Brain pericyte (primary cell): ENCODE measurements around the gene POMGNT1.
A peak's percentile ranks its signal among the peaks of the same experiment; 100 is the strongest.

Source experiments
- DNase-seq: peaks from one replicate; pipeline ENCODE4 v3.0.0-alpha.2; 2012; ENCODE audit warnings: low read depth, low spot score

POMGNT1 gene

GRCh38 chr1:46183079-46183847, 15.0 kb downstream of the POMGNT1 start:
- peak; percentile 60 for DNase-seq

- no peak for DNase-seq
Measured at GRCh38 chr1:46181343-46182260, 16.6 kb downstream of the POMGNT1 start.

DNA sequence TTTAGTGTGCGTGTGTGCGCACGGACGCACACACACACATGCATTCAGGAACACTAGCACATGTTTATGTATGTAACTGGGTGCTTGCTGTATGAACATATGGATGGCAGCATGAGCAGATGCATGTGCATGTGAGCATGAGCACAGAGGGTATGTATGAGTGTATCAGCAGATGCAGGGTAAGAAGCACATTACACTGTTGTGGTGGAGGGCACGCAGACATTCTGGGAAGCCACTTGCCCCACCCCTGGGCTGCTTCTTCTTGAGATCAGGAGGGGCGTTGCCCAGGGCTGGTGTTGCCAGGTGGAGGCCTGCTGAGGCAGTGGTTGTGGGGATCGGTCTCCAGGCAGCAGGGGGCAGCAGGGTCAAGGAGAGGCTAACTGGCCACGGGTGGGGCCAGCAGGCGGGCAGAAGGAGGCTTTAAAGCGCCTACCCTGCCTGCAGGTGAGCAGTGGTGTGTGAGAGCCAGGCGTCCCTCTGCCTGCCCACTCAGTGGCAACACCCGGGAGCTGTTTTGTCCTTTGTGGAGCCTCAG, 18.1 kb downstream of the POMGNT1 start:
- DNase-seq, result no peak

DNA sequence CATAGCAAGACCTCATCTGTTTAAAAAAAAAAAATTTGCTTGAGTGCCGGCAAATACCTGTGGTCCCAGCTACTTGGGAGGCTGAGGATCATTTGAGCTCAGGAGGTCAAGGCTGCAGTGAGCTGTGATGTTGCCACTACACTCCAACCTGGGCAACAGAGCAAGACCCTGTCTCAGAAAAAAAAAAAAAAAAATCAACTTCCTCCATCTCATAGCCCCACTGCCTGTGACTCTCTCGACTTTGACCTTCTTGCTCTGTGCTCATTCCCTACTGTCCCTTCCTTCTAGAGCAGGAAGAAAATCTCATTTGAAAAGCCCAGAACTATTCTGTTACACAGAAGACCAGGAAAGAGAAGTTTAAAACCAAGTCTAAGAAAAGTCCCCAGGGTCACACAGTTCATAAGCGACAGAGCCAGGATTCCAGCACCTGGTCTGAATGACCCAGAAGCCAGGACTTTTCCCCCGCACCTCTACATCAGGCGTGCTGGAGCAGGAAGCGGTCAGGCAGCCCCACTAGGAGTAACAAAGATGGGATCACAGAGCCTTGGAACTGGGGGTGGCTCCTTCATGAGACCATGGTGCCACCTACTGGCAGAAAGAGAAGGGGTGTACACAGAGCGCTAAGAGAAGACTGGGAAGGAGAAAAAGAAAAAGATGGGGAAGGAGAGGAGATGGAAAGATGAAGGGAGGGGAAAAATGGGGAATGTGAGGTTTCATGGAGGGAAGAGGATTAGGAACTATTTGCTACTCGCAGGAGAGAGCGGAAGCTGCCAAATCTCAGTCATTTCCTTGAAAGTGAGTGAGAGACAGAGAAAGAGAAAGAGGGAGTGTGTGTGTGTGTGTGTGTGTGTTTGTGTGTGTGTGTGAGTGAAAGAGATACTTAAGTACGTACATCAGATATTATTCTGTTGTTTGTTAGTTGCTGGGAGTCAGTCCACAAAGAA, 18.8 kb downstream of the POMGNT1 start:
- peak; percentile 55 for DNase-seq

DNA sequence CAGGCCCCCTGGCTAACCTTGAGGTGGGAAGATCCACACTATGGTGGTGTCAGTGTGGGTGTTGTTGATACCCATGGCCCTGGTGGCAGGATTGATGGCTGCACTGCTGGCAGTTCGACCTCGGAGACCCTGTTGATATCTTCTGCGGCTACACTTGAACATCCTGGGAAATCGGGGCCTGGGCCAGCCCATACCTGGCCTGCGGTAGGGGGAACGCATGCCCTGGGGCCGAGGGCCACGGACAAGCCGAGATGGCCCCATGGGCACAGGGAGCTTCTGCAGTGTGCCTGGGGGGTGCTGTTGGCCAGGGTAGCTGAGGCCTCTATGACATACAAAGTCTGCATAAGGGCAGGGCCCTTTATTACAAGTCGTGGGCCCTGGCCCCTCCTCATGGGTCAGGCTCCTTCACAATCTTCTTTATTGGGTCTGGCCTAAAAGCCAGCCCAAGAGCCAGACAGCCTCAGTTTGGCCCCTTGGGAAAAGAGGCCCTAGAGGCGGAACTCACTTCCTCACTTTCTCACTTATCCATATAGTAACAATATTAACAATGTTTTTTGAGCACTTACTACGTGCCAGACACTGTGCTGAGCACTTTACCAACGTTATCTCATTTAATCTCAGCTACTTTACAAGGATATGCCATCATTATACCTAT, 21.9 kb downstream of the POMGNT1 start, which contains the start of gene P3R3URF:
P3R3URF (minus strand) TSS at position 278 of the 655 bp plus-strand sequence; CDS start at position 261, 17 bp downstream.
- DNase-seq, result no peak

GRCh38 chr1:46175243-46175642, 23.0 kb downstream of the POMGNT1 start:
- no peak for DNase-seq

GRCh38 chr1:46174448-46175231, 23.6 kb downstream of the POMGNT1 start, which contains the start of gene TSPAN1:
TSS of gene TSPAN1 (plus strand) at chr1:46175087. CDS start at chr1:46181108, 6,021 bp downstream.
- DNase-seq, result no peak

- no peak for DNase-seq
Measured at GRCh38 chr1:46173361-46173856, 24.8 kb downstream of the POMGNT1 start.

DNA sequence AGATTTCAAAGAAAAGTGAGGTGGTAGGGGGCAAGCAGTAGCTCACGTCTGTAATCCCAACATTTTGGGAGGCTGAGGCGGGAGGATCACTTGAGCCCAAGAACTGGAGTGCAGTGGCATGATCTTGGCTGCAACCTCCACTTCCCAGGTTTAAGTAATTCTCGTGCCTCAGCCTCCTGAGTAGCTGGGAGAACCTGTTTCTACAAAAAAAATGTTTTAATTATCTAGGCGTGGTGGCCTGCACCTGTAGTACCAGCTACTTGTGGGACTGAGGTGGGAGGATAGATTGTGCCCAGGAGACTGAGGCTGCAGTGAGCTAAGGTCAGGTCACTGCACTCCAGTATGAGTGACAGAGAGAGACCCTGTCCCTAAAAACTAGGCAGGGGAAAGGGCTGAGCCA, 25.9 kb downstream of the POMGNT1 start:
- no peak for DNase-seq

- no peak for DNase-seq
Measured at GRCh38 chr1:46171871-46172270, 26.4 kb downstream of the POMGNT1 start.

DNA sequence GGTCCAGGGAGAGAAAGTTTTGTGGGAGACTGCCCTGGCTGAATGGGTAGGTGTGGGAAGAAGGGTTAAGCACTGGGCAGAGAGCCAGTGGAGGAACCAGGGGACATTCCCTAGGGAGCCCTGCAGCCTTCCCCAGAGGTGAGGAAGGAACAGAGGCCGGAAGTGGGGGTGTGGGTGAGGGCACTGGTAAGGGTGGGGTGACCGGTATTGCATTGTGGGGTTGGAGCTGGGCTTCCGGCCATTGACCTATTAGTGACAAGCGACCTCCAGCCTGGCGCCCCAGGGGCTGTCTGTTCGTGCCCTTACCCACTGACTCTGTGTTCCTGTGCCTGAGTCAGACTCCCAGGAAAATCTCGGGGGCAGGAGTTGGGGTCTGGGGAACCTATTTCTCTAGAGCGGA, 26.9 kb downstream of the POMGNT1 start:
- DNase-seq, result no peak

DNA sequence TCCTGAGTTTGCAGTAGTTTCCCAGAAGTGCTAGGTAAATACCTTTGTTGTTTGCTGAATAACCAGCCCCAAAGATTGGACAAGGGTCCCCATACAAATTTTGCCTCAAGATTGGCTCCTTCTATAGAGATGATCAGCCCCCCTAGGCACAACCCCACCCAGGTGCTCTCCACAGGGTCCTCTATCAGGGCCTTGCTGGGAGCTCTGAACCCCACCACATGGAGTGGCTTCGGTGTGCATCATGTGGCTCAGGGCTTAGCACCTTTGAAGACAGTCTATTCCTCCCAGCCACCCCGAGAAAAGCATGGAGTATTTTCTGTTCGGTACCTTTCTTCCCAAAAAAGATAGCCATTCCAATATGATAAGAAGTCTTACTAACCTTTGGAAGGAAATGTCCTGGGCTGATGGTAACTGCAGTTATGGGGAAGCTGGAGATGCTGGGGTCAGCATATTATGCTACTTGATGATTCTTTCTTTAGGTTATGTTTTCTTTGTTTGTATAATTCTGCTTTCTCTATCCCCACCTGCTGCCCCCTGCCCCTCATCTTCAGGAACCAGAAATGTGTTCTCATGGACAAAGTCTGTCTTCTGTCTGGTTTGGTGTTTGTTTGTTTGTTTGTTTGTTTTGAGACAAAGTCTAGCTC, 28.3 kb downstream of the POMGNT1 start:
- no peak for DNase-seq

DNA sequence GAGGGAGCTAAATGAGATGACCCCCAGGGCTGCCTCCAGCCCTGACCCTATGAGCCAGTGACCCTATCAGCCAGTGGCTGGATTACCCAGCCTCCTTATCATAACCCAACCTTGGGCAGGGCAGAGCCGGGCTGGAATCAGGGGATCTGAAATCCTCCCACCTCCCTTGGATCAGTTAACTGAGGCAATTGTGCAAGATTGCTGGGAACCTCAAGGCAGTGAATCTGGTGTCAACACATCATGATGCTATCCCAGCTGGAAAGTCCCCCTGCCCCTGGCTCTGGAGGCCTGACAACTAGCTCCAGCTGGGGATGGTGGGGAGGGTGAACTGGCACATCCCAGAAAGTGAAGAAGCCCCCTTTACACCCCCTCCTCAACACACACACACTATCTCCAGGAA, 29.8 kb downstream of the POMGNT1 start:
- no peak for DNase-seq

DNA sequence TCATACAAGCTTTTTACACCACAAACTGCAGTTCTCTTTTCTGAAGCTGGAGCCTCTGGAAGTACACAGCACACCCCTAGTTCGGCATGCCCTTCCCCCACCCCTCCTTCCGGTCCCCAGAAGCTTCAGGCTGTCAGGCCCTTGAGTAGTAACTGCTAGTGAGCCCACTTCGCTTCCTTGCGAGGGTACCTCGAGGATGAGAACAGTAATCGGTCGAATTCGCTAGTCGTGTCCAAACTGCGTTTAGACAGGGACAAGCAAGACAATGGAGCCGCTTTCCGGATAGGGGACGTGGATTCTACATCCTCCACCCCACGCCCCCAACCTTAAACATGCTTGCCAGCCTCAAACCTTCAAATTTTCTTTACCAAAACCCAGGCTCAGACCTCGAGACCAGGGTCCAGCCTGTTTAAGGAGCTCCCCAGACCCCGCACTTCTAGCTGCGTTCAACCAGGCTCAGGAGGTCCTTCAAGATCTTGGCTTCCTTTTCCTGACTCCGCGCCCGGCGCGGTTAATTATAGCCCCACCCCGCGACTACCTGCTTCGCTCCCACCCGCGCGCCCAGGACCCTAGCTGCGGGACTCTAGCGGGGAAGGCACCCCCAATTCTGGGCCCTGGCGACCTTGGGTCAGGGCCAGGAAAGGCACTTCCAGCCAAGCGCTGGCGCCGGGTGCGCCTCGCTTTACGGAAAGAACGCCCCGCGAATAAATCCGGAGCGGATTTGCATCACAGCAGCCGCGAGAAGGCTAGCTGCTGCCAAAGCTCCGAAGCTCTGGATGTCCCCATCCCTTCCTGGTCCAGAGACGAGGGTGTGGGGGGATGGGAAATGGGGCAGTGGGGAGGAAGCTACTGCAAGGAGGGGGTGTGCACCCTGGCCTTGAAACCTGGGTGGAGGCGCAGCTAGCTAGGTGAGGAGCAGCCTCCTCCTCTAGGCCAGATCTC, 31.4 kb downstream of the POMGNT1 start:
- no peak for DNase-seq

GRCh38 chr1:46160212-46160611, 38.0 kb downstream of the POMGNT1 start:
- DNase-seq, result no peak

- no peak for DNase-seq
Measured at GRCh38 chr1:46159516-46159915, 38.7 kb downstream of the POMGNT1 start.

GRCh38 chr1:46158312-46159281, 39.6 kb downstream of the POMGNT1 start:
- DNase-seq, result no peak
